MM.1S (cell line): Measurements from ENCODE around the gene KLK2.

ENCODE experiments used
- CTCF ChIP-seq: fragments of 300-600 bp; sonication (generic); IDR thresholded peaks from 2 replicates; pipeline ENCODE4 v1.5.1; 2016; ENCODE audit warnings: antibody characterized with exemption, low read length, mixed read lengths
- EZH2 ChIP-seq: fragments of 300-600 bp; sonication (generic); optimal IDR thresholded peaks from 2 replicates; pipeline ENCODE3; 2017; ENCODE audit warnings: low read depth, mild to moderate bottlenecking, antibody characterized with exemption, low read length, mixed read lengths

- no peak for TF ChIP-seq CTCF
- TF ChIP-seq EZH2, result no peak
Measured at GRCh38 chr19:50843701-50844221, 29.5 kb upstream of the KLK2 start.
